Ovary (tissue), 9 donors: ENCODE results near the gene ISCU. TPM values are rescaled to one million over a fixed set of nuclear protein-coding genes. Genes with fewer than 3 reads are reported as not detected.

Source experiments
- DNase-seq, 5 donors: peaks; one replicate each; pipeline ENCODE4 v3.0.0-alpha.2; 2019 to 2020
- H3K27ac ChIP-seq, 2 donors: fragments of 200-600 bp; one replicate each; pipeline versions ENCODE4 v1.5.1 to v1.8.0; 2019 to 2022
- H3K27me3 ChIP-seq: fragments of 200-600 bp; one replicate; pipeline ENCODE4 v1.8.0; 2022
- H3K36me3 ChIP-seq: fragments of 200-600 bp; sonication (generic); one replicate; pipeline ENCODE4 v1.5.1; 2019
- H3K4me1 ChIP-seq: one replicate; pipeline ENCODE4 v1.8.1; 2013; ENCODE audit warnings: mild to moderate bottlenecking, moderate library complexity; ENCODE audit not compliant: insufficient read depth
- H3K4me3 ChIP-seq: fragments of 200-600 bp; sonication (generic); one replicate; pipeline ENCODE4 v1.5.1; 2017
- H3K9me3 ChIP-seq, 2 donors: fragments of 200-600 bp in 1 of 2; sonication (generic) in 1 of 2; one replicate each; pipeline versions ENCODE4 v1.5.1 to v1.8.1; 2013 to 2019; ENCODE audit warnings: mild to moderate bottlenecking in 1 of 2, moderate library complexity in 1 of 2
- CTCF ChIP-seq, 3 donors: fragments of 450-650 bp in 2 of 3; fragments of 200-600 bp in 1 of 3; IDR thresholded peaks; one replicate each; pipeline versions ENCODE4 v1.5.1 to v1.8.0; 2016 to 2022; ENCODE audit warnings: antibody characterized with exemption in 3 of 3, mild to moderate bottlenecking in 1 of 3
- EP300 ChIP-seq: sonication (generic); formaldehyde crosslinking; IDR thresholded peaks from one replicate; pipeline ENCODE4 v1.6.1; 2017; ENCODE audit warnings: antibody characterized with exemption
- POLR2A ChIP-seq: fragments of 450-650 bp; IDR thresholded peaks from one replicate; pipeline ENCODE4 v1.6.1; 2017; ENCODE audit warnings: antibody characterized with exemption, mild to moderate bottlenecking, moderate library complexity
- WGBS, 3 donors: extraction: QIAGEN DNeasy Blood & Tissue Kit in 1 of 3; methylation state at CpG; one replicate each; pipeline versions ENCODE4 v1.1.5 to v1.1.7; 2013 to 2017; 5-methylcytosine and 5-hydroxymethylcytosine counted together
- intact Hi-C, 4 donors: fragments of 100-400 bp; cut with DNase I; formaldehyde crosslinking; loops; one replicate each; pipeline versions ENCODE4 v1.11.0 to v1.15.1; 2022 to 2023
- polyA plus RNA-seq, 2 donors: library from polyadenylated mRNA; stranded (reverse); fragments of 200-250 nt in 1 of 2; fragments of 350-450 nt in 1 of 2; fragmentation: Illumina TruSeq in 1 of 2; extraction: RNeasy Lipid Tissue Mini Kit (QIAGEN cat#74804) in 1 of 2; gene quantifications; one replicate each; pipeline ENCODE4 v1.2.3, GENCODE V29; 2013 to 2014
- total RNA-seq, 7 donors: library from RNA; depleted of rRNA in 2 of 7; stranded (reverse); fragments of >200 nt in 2 of 7; fragmentation: NEBNext Ultra II Directional in 3 of 7; extraction: Animal tissue kit (Norgen Biotek cat#: 25700) in 3 of 7; gene quantifications; one replicate each; pipeline versions ENCODE4 v1.1.0 to v1.2.4, GENCODE V29; 2016 to 2023
- donor health status: DM: no; HTN: no; CAD: no; lungs with moderate emphysema.
- donor health status: DM: no; HTN: no; CAD: no.
- donor health status: Bipolar disorder and iron deficiency.
- donor health status: DM: yes; HTN: yes; CAD: no.
- donor health status: DM: no; HTN: no; CAD: no.
- donor health status: DM: yes; HTN: yes; CAD: no.

The ISCU gene
- total and polyA plus RNA-seq, 9 donors, result 110 to 298 (median 169) TPM

GRCh38 chr12:108614639-108615038, 52.2 kb downstream of the ISCU start:
- no peak for DNase-seq
- Histone ChIP-seq H3K4me3 (no peak overlapping the region), H3K27ac (no peak overlapping the region), H3K9me3 (no peaks in the 10 kb centered on the region), H3K4me1 (peaks cover 5% of the 10 kb centered on the region), H3K36me3 (no peaks in the 10 kb centered on the region), H3K27me3 (no peaks in the 10 kb centered on the region)
- intact Hi-C loops, result loop anchor here in 3 of 4 donors (2.0 to 5.0 kb wide), 3 partner anchors 42 to 52 kb away; partner anchors contain the start of genes ISCU (in 1 of the 3) and SART3 (in 1 of the 3)
- 93 to 95% (median 95%) methylated on average over 6 of the region's 6 CpGs for WGBS, 3 donors
- TF ChIP-seq POLR2A (no peak), EP300 (no peak), CTCF (IDR thresholded peaks at IDR 0.05) (no peak)

GRCh38 chr12:108615918-108616317, 53.5 kb downstream of the ISCU start:
- Histone ChIP-seq H3K4me3 (no peak overlapping the region), H3K4me1 (no peaks in the 10 kb centered on the region), H3K36me3 (no peaks in the 10 kb centered on the region), H3K27ac (no peak overlapping the region), H3K9me3 (no peaks in the 10 kb centered on the region), H3K27me3 (no peaks in the 10 kb centered on the region)
- intact Hi-C loops, result loop anchor here (2.0 to 5.0 kb wide), 4 partner anchors 43 to 54 kb away; partner anchors contain the start of genes ISCU (in 1 of the 4) and SART3 (in 1 of the 4)
- WGBS, 3 donors, result 63 to 75% (median 69%) methylated on average over 1 of the region's 1 CpG
- no peak for DNase-seq
- TF ChIP-seq POLR2A, result no peak
- no peak for TF ChIP-seq EP300
- TF ChIP-seq CTCF (IDR thresholded peaks at IDR 0.05), result no peak

GRCh38 chr12:108616359-108616758, 54.0 kb downstream of the ISCU start:
- H3K4me1 ChIP-seq, result no peaks in the 10 kb centered on the region
- WGBS, 3 donors, result 95 to 97% (median 95%) methylated on average over 2 of the region's 2 CpGs
- TF ChIP-seq CTCF (IDR thresholded peaks at IDR 0.05) (no peak), POLR2A (no peak), EP300 (no peak)
- intact Hi-C loops, result loop anchor here in 3 of 4 donors (2.0 to 5.0 kb wide), 3 partner anchors 49 to 54 kb away; partner anchors contain the start of genes ISCU (in 1 of the 3) and SART3 (in 1 of the 3)
- no peaks in the 10 kb centered on the region for H3K9me3 ChIP-seq
- no peaks in the 10 kb centered on the region for H3K27me3 ChIP-seq
- H3K36me3 ChIP-seq, result no peaks in the 10 kb centered on the region
- no peak overlapping the region for H3K27ac ChIP-seq
- DNase-seq, result no peak
- H3K4me3 ChIP-seq, result no peak overlapping the region

GRCh38 chr12:108616941-108617858, 54.8 kb downstream of the ISCU start:
- DNase-seq, result no peak
- TF ChIP-seq CTCF (IDR thresholded peaks at IDR 0.05) (no peak), POLR2A (no peak), EP300 (no peak)
- intact Hi-C loops, result loop anchor here in 3 of 4 donors (2.0 to 5.0 kb wide), 3 partner anchors 50 to 55 kb away; partner anchors contain the start of genes ISCU (in 1 of the 3) and SART3 (in 1 of the 3)
- Histone ChIP-seq H3K27ac (no peak overlapping the region), H3K36me3 (no peaks in the 10 kb centered on the region), H3K4me3 (no peak overlapping the region), H3K4me1 (no peaks in the 10 kb centered on the region), H3K9me3 (no peaks in the 10 kb centered on the region), H3K27me3 (no peaks in the 10 kb centered on the region)
- 81 to 86% (median 83%) methylated on average over 14 of the region's 14 CpGs for WGBS, 3 donors
